K562 (cell line): ENCODE data around the gene TMEM179. TPM values are rescaled to one million over a fixed set of nuclear protein-coding genes. Genes with fewer than 3 reads are reported as not detected.

Source experiments
- ATAC-seq: fragments of 200-7000 bp; cut with Tn5 transposase; 3 replicates; pipeline ENCODE4 v1.9.1; 2020; ENCODE audit warnings: moderate library complexity
- BruUV-seq: library from RNA; stranded (reverse); fragments of 400-500 nt; replicated peaks from 2 replicates; lab custom pipeline; 2021; lab: Mats Ljungman, UMichigan
- CTCF ChIA-PET: fragments of 300-600 bp; formaldehyde crosslinking; extraction: SDS; loops from one replicate; lab custom pipeline; 2021; ENCODE audit warnings: low intra/inter-chr PET ratio; lab: Yijun Ruan, JAX
- POLR2A ChIA-PET: fragments of 300-600, 350-650 bp; sonication (Branson Sonifier 250); formaldehyde crosslinking; extraction: SDS; loops from one replicate; lab custom pipeline; 2021; ENCODE audit warnings: antibody characterized with exemption, inconsistent platforms; lab: Yijun Ruan, JAX
- DNase-seq, 4 experiments: peaks; one replicate each; pipeline versions ENCODE4 v3.0.0 to v3.0.0-alpha.2; 2011 to 2018; ENCODE audit warnings: low spot score in 3 of 4, mixed read lengths in 3 of 4; ENCODE audit errors: extremely low read depth in 1 of 4
- FAIRE-seq: peaks from 2 replicates; lab custom pipeline; 2011; peaks lifted over from hg19 to GRCh38; lab: Jason Lieb, UNC
- H2AFZ ChIP-seq: 2 replicates; pipeline ENCODE4 v1.6.0; 2011; ENCODE audit warnings: low read depth, low read length, control low read depth, inconsistent platforms
- H3K27ac ChIP-seq: fragments of 200-600 bp; 3 replicates; pipeline ENCODE4 v1.8.0; 2011; ENCODE audit warnings: low read depth, mild to moderate bottlenecking, control low read depth, inconsistent platforms, low read length, moderate library complexity, mixed read lengths; ENCODE audit errors: extremely low read depth
- H3K27me3 ChIP-seq, 2 experiments: fragments of 300-600 bp in 1 of 2; 2 replicates in 1 of 2; 3 replicates in 1 of 2; pipeline versions ENCODE4 v1.6.0 to v1.8.0; 2011; ENCODE audit warnings: inconsistent platforms in 2 of 2, low read length in 2 of 2, mild to moderate bottlenecking in 1 of 2, mixed read lengths in 1 of 2, moderate library complexity in 1 of 2; ENCODE audit not compliant: control insufficient read depth in 2 of 2, insufficient read depth in 2 of 2
- H3K36me3 ChIP-seq: fragments of 300-600 bp; 3 replicates; pipeline ENCODE4 v1.8.0; 2011; ENCODE audit warnings: mild to moderate bottlenecking, low read length, inconsistent platforms; ENCODE audit not compliant: control insufficient read depth, insufficient read depth
- H3K4me1 ChIP-seq, 2 experiments: fragments of 200-600 bp in 1 of 2; replicated peaks in 1 of 2; 2 replicates in 1 of 2; 3 replicates in 1 of 2; pipeline versions ENCODE4 v1.5.1 to v1.8.0; 2011; ENCODE audit warnings: inconsistent platforms in 2 of 2, low read length in 2 of 2, mild to moderate bottlenecking in 1 of 2, mixed read lengths in 1 of 2, moderate library complexity in 1 of 2; ENCODE audit not compliant: control insufficient read depth in 2 of 2, insufficient read depth in 2 of 2
- H3K4me2 ChIP-seq: 2 replicates; pipeline ENCODE4 v1.6.1; 2011; ENCODE audit warnings: low read length, control low read depth, inconsistent platforms, mixed read lengths; ENCODE audit not compliant: insufficient read depth
- H3K4me3 ChIP-seq: fragments of 200-600 bp; sonication (generic), shearing (Covaris generic); 2 replicates; pipeline ENCODE4 v1.5.1; 2016; ENCODE audit warnings: control low read depth, inconsistent platforms
- H3K79me2 ChIP-seq: fragments of 200-600 bp; 3 replicates; pipeline ENCODE4 v1.8.0; 2011; ENCODE audit warnings: low read length, inconsistent platforms; ENCODE audit not compliant: control insufficient read depth, insufficient read depth
- H3K9ac ChIP-seq, 2 experiments: 2 replicates each; pipeline versions ENCODE4 v1.6.0 to v1.6.1; 2011; ENCODE audit warnings: low read depth in 2 of 2, low read length in 2 of 2, control low read depth in 1 of 2, inconsistent platforms in 1 of 2, mild to moderate bottlenecking in 1 of 2, mixed read lengths in 1 of 2; ENCODE audit not compliant: insufficient read depth in 1 of 2
- H3K9me1 ChIP-seq: one replicate; pipeline ENCODE4 v1.6.0; 2011; ENCODE audit warnings: inconsistent platforms, mild to moderate bottlenecking, low read length, moderate library complexity; ENCODE audit not compliant: control insufficient read depth, insufficient read depth
- H3K9me3 ChIP-seq: replicated peaks from 2 replicates; pipeline ENCODE4 v1.5.1; 2011; ENCODE audit warnings: low read depth, low read length, inconsistent platforms; ENCODE audit not compliant: control insufficient read depth, insufficient read depth
- H4K20me1 ChIP-seq: replicated peaks from 2 replicates; pipeline ENCODE4 v1.6.1; 2011; ENCODE audit warnings: low read length, inconsistent platforms, mixed read lengths; ENCODE audit not compliant: control insufficient read depth, insufficient read depth
- BRD4 ChIP-seq: fragments of 200-600 bp; sonication (generic); IDR thresholded peaks from 2 replicates; pipeline ENCODE4 v1.6.1; 2017; ENCODE audit warnings: inconsistent platforms
- CAMTA2 ChIP-seq: fragments of 250-450 bp; sonication (Bioruptor Pico); conservative IDR thresholded peaks from 2 replicates; pipeline ENCODE4 v1.5.1; 2022
- CBFA2T2 ChIP-seq: fragments of 450-650 bp; conservative IDR thresholded peaks from 2 replicates; pipeline ENCODE4 v1.6.1; 2017; ENCODE audit warnings: mild to moderate bottlenecking
- CTCFL ChIP-seq: IDR thresholded peaks from 2 replicates; pipeline ENCODE4 v1.6.1; 2011; ENCODE audit warnings: borderline replicate concordance, low read depth, mild to moderate bottlenecking, moderate library complexity, low read length; ENCODE audit not compliant: insufficient read depth, poor library complexity, severe bottlenecking
- ELF2 ChIP-seq: fragments of 250-450 bp; sonication (Bioruptor Pico); IDR thresholded peaks from 2 replicates; pipeline ENCODE4 v1.5.0; 2021; ENCODE audit warnings: mild to moderate bottlenecking
- FOXJ2 ChIP-seq: fragments of 200-800 bp; sonication (Bioruptor generic); IDR thresholded peaks from 2 replicates; pipeline ENCODE4 v1.6.1; 2016; ENCODE audit warnings: missing genetic modification characterization, missing compliant biosample characterization
- HDAC3 ChIP-seq: fragments of 450-650 bp; IDR thresholded peaks from 2 replicates; pipeline ENCODE4 v1.6.1; 2018; ENCODE audit warnings: borderline replicate concordance, mild to moderate bottlenecking, moderate library complexity; ENCODE audit not compliant: partially characterized antibody
- HLTF ChIP-seq: fragments of 450-650 bp; IDR thresholded peaks from 2 replicates; pipeline ENCODE4 v1.6.1; 2016
- MCM7 ChIP-seq, 2 experiments: fragments of 450-650 bp; IDR thresholded peaks; 2 replicates each; pipeline ENCODE4 v1.6.1; 2016 to 2018
- NFXL1 ChIP-seq: fragments of 450-650 bp; formaldehyde crosslinking; IDR thresholded peaks from 2 replicates; pipeline ENCODE4 v1.4.0; 2021; ENCODE audit warnings: mild to moderate bottlenecking
- PATZ1 ChIP-seq: fragments of 250-450 bp; sonication (Bioruptor Pico); IDR thresholded peaks from 2 replicates; pipeline ENCODE4 v1.5.0; 2020; ENCODE audit warnings: mild to moderate bottlenecking, borderline replicate concordance
- RERE ChIP-seq: sonication (generic); formaldehyde crosslinking; IDR thresholded peaks from 2 replicates; pipeline ENCODE4 v1.8.0; 2023; ENCODE audit warnings: missing genetic modification reagents, mild to moderate bottlenecking, borderline replicate concordance
- TCF7L2 ChIP-seq: fragments of 150-350 bp; IDR thresholded peaks from 2 replicates; pipeline ENCODE4 v1.6.1; 2016; ENCODE audit warnings: low read depth, mild to moderate bottlenecking, low read length, moderate library complexity
- ZNF124 ChIP-seq: sonication (generic); formaldehyde crosslinking; IDR thresholded peaks from 2 replicates; pipeline ENCODE4 v1.8.1; 2022; ENCODE audit warnings: missing genetic modification reagents
- ZNF766 ChIP-seq: fragments of 200-800 bp; sonication (Bioruptor generic); conservative IDR thresholded peaks from 2 replicates; pipeline ENCODE4 v1.6.1; 2016; ENCODE audit warnings: missing genetic modification characterization, missing compliant biosample characterization
- WGBS: fragments of 100-300 bp; shearing (Covaris generic); methylation state at CpG from one replicate; pipeline ENCODE4 v1.1.6; 2016; ENCODE audit warnings: low coverage, mixed read lengths; ENCODE audit not compliant: insufficient coverage; ENCODE audit errors: missing lambda C conversion rate; 5-methylcytosine and 5-hydroxymethylcytosine counted together
- in situ Hi-C: fragments of 300-500 bp; cut with MboI; formaldehyde crosslinking; loops from 4 replicates; pipeline ENCODE4 v1.15.0; 2018; ENCODE audit warnings: inconsistent platforms, mixed read lengths
- intact Hi-C: fragments of 100-400 bp; cut with micrococcal nuclease; formaldehyde crosslinking; loops from 2 replicates; pipeline ENCODE4 v1.14.2; 2022
- polyA plus RNA-seq, 8 experiments: library from polyadenylated mRNA; depleted of rRNA in 4 of 8; stranded (reverse) in 5 of 8; unstranded in 3 of 8; fragments of >200 nt; fragmentation: Nextera tagmentation in 2 of 8; fragmentation: Illumina TruSeq in 1 of 8; extraction: Ambion mirVana in 2 of 8; extraction: Trizol in 1 of 8; gene quantifications; 2 replicates each; pipeline versions ENCODE4 v1.2.1 to v1.2.3, GENCODE V29; 2011 to 2014; ENCODE audit warnings: inconsistent platforms in 1 of 8, missing spikeins in 1 of 8
- total RNA-seq, 7 experiments: library from RNA; depleted of rRNA in 6 of 7; stranded (reverse); fragments of >200 nt in 6 of 7; fragmentation: Illumina TruSeq in 2 of 7; extraction: Trizol in 2 of 7; gene quantifications; 2 replicates each; pipeline versions ENCODE4 v1.2.1 to v1.2.3, GENCODE V29; 2011 to 2021; ENCODE audit warnings: low replicate concordance in 1 of 7

TMEM179 gene
- total and polyA plus RNA-seq, 9 of the 15 experiments (the other 6 are each of a cell fraction or from before 2014, with no cell fraction given), result not detected

GRCh38 chr14:104643306-104643705, 38.7 kb upstream of the TMEM179 start:
- no peak for FAIRE-seq
- Histone ChIP-seq H2AFZ (no peak overlapping the region), H3K27ac (no peak overlapping the region), H3K9me3 (no peaks in the 10 kb centered on the region), H3K9ac (no peak overlapping the region), H3K4me1 (peaks cover 0 to 26% of the 10 kb centered on the region in 2 experiments; a peak in 1 of 5 replicates), H3K4me3 (no peak overlapping the region), H3K79me2 (no peaks in the 10 kb centered on the region), H3K4me2 (no peak overlapping the region), H3K9me1 (no peaks in the 10 kb centered on the region), H3K27me3 (peaks cover 6 to 29% of the 10 kb centered on the region in 2 experiments; a peak in 4 of 5 replicates), H4K20me1 (0 out of 2 replicates have a peak, but pooled peaks cover 3% of the 10 kb centered on the region), H3K36me3 (no peaks in the 10 kb centered on the region)
- no peak for ATAC-seq
- no TSS peak for BruUV-seq
- in situ Hi-C loops (loop anchor here (10.0 kb wide), 1 partner anchor 569 kb away; no protein-coding TSS in a partner anchor), intact Hi-C loops (no loop called here)
- POLR2A ChIA-PET, result no interaction called here
- peak in 1 of 4 experiments; percentile 17 for DNase-seq
- CTCF ChIA-PET, result no interaction called here
- WGBS, result 5% methylated on average over 4 of the region's 8 CpGs
- no peak for TF ChIP-seq NFXL1
- no peak for TF ChIP-seq ZNF766 (CRISPR knock-in tag)
- no peak for TF ChIP-seq RERE
- TF ChIP-seq MCM7 (IDR thresholded peaks at IDR 0.05), result no peak
- TF ChIP-seq TCF7L2, result no peak
- no peak for TF ChIP-seq CBFA2T2
- TF ChIP-seq BRD4, result no peak
- no peak for TF ChIP-seq ELF2
- TF ChIP-seq HDAC3, result no peak
- TF ChIP-seq HLTF, result no peak
- TF ChIP-seq FOXJ2, result no peak
- TF ChIP-seq CAMTA2 (CRISPR knock-in tag), result no peak
- TF ChIP-seq PATZ1 (CRISPR knock-in tag), result no peak
- TF ChIP-seq CTCFL, result no peak
- no peak for TF ChIP-seq ZNF124 (CRISPR knock-in tag)
